GM18873 (cell line): Measurements from ENCODE around the gene NLRP12.
"Not testable (repeated sequence)": the region's sequence is repeated elsewhere in the genome, so short reads cannot be mapped to it uniquely, and the experiment has no call there.

Experiments used
- ATAC-seq: cut with Tn5 transposase; IDR thresholded peaks from one replicate; pipeline ENCODE4 v1.9.1; 2021; ENCODE audit warnings: mild to moderate bottlenecking, moderate library complexity, moderate number of reproducible peaks; ENCODE audit not compliant: unreplicated experiment, low FRiP score

NLRP12 gene, protein sequence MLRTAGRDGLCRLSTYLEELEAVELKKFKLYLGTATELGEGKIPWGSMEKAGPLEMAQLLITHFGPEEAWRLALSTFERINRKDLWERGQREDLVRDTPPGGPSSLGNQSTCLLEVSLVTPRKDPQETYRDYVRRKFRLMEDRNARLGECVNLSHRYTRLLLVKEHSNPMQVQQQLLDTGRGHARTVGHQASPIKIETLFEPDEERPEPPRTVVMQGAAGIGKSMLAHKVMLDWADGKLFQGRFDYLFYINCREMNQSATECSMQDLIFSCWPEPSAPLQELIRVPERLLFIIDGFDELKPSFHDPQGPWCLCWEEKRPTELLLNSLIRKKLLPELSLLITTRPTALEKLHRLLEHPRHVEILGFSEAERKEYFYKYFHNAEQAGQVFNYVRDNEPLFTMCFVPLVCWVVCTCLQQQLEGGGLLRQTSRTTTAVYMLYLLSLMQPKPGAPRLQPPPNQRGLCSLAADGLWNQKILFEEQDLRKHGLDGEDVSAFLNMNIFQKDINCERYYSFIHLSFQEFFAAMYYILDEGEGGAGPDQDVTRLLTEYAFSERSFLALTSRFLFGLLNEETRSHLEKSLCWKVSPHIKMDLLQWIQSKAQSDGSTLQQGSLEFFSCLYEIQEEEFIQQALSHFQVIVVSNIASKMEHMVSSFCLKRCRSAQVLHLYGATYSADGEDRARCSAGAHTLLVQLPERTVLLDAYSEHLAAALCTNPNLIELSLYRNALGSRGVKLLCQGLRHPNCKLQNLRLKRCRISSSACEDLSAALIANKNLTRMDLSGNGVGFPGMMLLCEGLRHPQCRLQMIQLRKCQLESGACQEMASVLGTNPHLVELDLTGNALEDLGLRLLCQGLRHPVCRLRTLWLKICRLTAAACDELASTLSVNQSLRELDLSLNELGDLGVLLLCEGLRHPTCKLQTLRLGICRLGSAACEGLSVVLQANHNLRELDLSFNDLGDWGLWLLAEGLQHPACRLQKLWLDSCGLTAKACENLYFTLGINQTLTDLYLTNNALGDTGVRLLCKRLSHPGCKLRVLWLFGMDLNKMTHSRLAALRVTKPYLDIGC

GRCh38 chr19:53824134-53824611 lies at the start of gene NLRP12:
NLRP12 (minus strand) TSS chr19:53824314; CDS start chr19:53824174, 140 bp downstream.
- no peak for ATAC-seq

DNA sequence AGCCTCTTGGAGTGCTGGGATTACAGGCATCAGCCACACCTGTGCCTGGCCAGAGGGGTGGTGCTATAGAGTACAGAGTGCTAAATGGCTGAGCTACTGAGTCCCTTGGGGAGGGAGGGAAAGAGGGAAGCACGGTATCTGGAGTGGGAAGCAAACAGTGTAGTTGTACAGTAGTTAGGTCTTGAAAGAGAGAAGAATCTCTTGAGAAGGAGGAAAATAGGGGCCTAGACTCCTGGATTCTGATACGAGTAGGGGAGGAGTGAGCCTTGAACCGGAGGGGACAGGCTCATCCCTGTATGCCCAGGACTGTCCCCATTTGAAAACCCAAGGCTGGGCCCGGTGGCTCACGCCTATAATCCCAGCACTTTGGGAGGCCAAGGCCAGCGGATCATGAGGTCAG lies 48.6 kb upstream of the NLRP12 start:
- no peak for ATAC-seq

GRCh38 chr19:53871454-53871853 lies 47.3 kb upstream of the NLRP12 start:
- no peak for ATAC-seq

- ATAC-seq, result no peak
Measured at GRCh38 chr19:53870485-53870844, 46.4 kb upstream of the NLRP12 start.

- ATAC-seq, result not testable (repeated sequence)
Measured at GRCh38 chr19:53869805-53870484, 45.8 kb upstream of the NLRP12 start.

GRCh38 chr19:53868892-53869804 lies 45.0 kb upstream of the NLRP12 start:
- ATAC-seq, result no peak

DNA sequence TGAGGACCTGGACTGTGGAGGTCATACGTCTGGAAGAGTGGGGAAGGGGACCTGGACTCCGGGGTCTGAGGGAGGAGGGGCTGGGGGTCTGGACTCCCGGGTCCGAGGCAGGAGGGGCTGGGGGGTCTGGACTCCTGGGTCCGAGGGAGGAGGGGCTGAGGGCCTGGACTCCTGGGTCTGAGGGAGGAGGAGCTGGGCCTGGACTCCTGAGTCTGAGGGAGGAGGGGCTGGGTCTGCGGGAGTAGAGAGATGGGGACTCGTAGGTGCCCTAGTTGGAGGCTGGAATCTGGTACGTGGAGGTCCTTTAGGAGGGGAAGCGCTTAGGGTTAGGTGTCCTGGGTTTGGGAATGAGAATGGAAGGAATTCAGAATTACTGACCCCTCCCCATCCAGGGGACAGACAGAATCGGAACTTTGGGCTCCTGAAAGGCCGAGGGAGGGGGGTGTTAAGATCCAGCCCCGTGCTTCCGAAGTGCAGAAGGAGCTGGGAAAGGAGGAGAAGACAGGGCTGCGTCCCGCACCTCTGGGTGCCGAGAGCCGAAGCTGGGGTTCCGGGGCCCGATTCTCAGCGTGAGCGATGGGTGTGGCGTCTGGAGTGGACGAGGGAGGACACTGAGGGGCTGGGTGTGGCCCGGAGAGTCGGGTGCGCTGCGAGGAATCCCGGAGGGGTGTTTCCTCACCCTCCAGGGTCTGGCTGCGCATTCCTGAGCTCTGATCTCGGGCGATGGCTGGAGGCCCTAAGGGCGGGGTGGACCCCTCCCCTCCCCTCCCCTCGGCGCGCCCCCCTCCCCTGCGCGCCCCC lies 44.2 kb upstream of the NLRP12 start:
- no peak for ATAC-seq

GRCh38 chr19:53867225-53868090 lies 43.3 kb upstream of the NLRP12 start, which contains the start of gene MYADM:
MYADM (plus strand) TSS chr19:53867883; CDS start chr19:53873530, 5,647 bp downstream.
- peak; percentile 75 for ATAC-seq

DNA sequence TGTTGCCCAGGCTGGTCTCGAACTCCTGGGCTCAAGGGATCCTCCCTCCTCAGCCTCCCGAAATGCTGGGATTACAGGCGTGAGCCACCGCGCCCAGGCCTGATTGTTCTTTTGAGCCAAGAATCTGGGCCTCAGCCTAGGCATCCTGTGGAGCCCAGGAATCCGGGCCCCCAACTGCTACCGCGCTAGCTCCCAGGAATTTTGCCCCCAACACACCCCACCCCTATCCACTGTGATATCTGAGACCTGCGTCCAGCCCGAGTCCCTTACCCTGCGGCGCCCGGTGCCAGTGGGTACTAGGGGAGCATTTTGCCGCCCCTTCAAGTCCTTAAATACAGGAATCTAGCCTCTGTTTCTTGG lies 42.7 kb upstream of the NLRP12 start:
- no peak for ATAC-seq

GRCh38 chr19:53865918-53866864 lies 42.1 kb upstream of the NLRP12 start:
- no peak for ATAC-seq

GRCh38 chr19:53865523-53865917 lies 41.4 kb upstream of the NLRP12 start:
- ATAC-seq, result no peak

- ATAC-seq, result no peak
Measured at GRCh38 chr19:53864308-53864836, 40.3 kb upstream of the NLRP12 start.

- no peak for ATAC-seq
Measured at GRCh38 chr19:53853707-53854106, 29.6 kb upstream of the NLRP12 start.

- ATAC-seq, result no peak
Measured at GRCh38 chr19:53849237-53849676, 25.1 kb upstream of the NLRP12 start.

- ATAC-seq, result no peak
Measured at GRCh38 chr19:53847555-53847954, 23.4 kb upstream of the NLRP12 start.

GRCh38 chr19:53844849-53845246 lies 20.7 kb upstream of the NLRP12 start:
- ATAC-seq, result no peak
